ENCODE results near the gene ARAP3. TPM values are rescaled to one million over a fixed set of nuclear protein-coding genes. Genes with fewer than 3 reads are reported as not detected.

ARAP3 gene
- total RNA-seq, 1 experiment from 2014 or later: 27.6 TPM

DNA sequence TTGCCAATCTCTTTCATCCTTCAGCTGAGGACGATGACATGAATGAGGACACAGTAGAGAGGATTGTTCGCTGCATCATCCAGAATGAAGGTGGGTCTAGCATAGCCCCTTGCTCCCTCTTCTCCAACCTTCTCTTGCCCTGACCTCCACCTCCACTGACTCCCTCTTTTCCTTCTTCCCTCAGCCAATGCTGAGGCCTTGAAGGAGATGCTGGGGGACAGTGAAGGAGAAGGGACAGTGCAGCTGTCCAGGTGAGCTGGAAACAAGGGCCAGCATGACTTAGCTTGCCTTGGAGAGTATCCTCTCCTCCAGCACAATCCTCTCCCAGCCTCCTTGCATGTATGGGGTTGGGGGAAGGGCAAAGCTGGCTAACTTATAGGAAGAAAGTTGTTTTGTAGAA, 43.3 kb downstream of the ARAP3 start:
- Histone ChIP-seq H3K9ac (ENCODE audit: extremely low read depth, insufficient read length, low read length) (no peak overlapping the region), H4K5ac (ENCODE audit: insufficient read length, low read depth, low read length) (no peak overlapping the region), H2AK5ac (ENCODE audit: insufficient read length, low read length) (no peak overlapping the region), H3K9me3 (ENCODE audit: control insufficient read depth, low read depth, low read length) (no peaks in the 10 kb centered on the region), H2BK120ac (ENCODE audit: low read depth, low read length, poor library complexity, severe bottlenecking) (no peak overlapping the region), H4K91ac (ENCODE audit: insufficient read length, low read depth, low read length) (no peak overlapping the region), H4K20me1 (ENCODE audit: control insufficient read depth, insufficient read depth, insufficient read length) (no peaks in the 10 kb centered on the region), H3K4me1 (ENCODE audit: insufficient read depth, low read length) (peaks cover 4% of the 10 kb centered on the region; the same call in 1 of the 2 replicates), H3K14ac (ENCODE audit: insufficient read depth, low read length) (no peak overlapping the region), H3K27me3 (ENCODE audit: insufficient read depth, low read length) (no peaks in the 10 kb centered on the region), H3K23me2 (ENCODE audit: insufficient read length, low read depth, low read length, poor library complexity, severe bottlenecking) (peaks cover 14% of the 10 kb centered on the region), H2BK12ac (ENCODE audit: insufficient read length, low read depth, low read length) (no peak overlapping the region), H3K79me2 (ENCODE audit: insufficient read depth, low read length) (peaks cover 10% of the 10 kb centered on the region; the same call in 1 of the 2 replicates), H3K18ac (ENCODE audit: insufficient read length, low read depth, low read length) (no peak overlapping the region), H3K4ac (ENCODE audit: low read depth, low read length) (no peak overlapping the region), H3K4me2 (ENCODE audit: insufficient read depth, insufficient read length, low read length) (no peak overlapping the region), H3K23ac (ENCODE audit: insufficient read length, low read depth, low read length) (no peak overlapping the region), H2BK20ac (ENCODE audit: low read depth, low read length, poor library complexity, severe bottlenecking) (no peak overlapping the region), H2BK15ac (ENCODE audit: low read depth, low read length) (no peak overlapping the region), H3T11ph (ENCODE audit: low read length) (no peak overlapping the region), H2AFZ (ENCODE audit: low read length) (no peak overlapping the region), H4K8ac (replicated peaks; ENCODE audit: insufficient read length, low read depth, low read length) (no peak overlapping the region), H3K56ac (ENCODE audit: insufficient read length, low read depth, low read length) (no peak overlapping the region), H3K79me1 (ENCODE audit: insufficient read depth, low read depth, low read length, poor library complexity, severe bottlenecking) (peaks cover 7% of the 10 kb centered on the region), H2BK5ac (ENCODE audit: insufficient read length, low read length) (no peak overlapping the region), H3K27ac (ENCODE audit: insufficient read length, low read depth, low read length) (no peak overlapping the region)
- peaks cover 16 to 27% (median 25%) of the 10 kb centered on the region in 3 experiments; a peak in 6 of 7 replicates for H3K36me3 Mint-ChIP-seq (ENCODE audit: insufficient read depth in 1 of 3, low read depth in 3 of 3)
- H3K4me3 Mint-ChIP-seq: peak overlapping the region in 1 of 2 experiments; percentile 96; a peak in 1 of 5 replicates
- no peaks in the 10 kb centered on the region; a peak in 1 of 5 replicates for H3K9me3 Mint-ChIP-seq
- H3K4me1 Mint-ChIP-seq: peaks cover 22 to 28% of the 10 kb centered on the region in 2 experiments
- DNase-seq: no peak
- no CpG with 5 or more reads among the region's 2 CpGs for WGBS (ENCODE audit: extremely low coverage, insufficient read length, low lambda C conversion rate)
- H3K27ac Mint-ChIP-seq: no peak overlapping the region
- H3K27me3 Mint-ChIP-seq (ENCODE audit: low read depth): peaks cover 2% of the 10 kb centered on the region
- TF ChIP-seq, protein P1, sequence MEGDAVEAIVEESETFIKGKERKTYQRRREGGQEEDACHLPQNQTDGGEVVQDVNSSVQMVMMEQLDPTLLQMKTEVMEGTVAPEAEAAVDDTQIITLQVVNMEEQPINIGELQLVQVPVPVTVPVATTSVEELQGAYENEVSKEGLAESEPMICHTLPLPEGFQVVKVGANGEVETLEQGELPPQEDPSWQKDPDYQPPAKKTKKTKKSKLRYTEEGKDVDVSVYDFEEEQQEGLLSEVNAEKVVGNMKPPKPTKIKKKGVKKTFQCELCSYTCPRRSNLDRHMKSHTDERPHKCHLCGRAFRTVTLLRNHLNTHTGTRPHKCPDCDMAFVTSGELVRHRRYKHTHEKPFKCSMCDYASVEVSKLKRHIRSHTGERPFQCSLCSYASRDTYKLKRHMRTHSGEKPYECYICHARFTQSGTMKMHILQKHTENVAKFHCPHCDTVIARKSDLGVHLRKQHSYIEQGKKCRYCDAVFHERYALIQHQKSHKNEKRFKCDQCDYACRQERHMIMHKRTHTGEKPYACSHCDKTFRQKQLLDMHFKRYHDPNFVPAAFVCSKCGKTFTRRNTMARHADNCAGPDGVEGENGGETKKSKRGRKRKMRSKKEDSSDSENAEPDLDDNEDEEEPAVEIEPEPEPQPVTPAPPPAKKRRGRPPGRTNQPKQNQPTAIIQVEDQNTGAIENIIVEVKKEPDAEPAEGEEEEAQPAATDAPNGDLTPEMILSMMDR (conservative IDR thresholded peaks at IDR 0.05): no peak

Measured in H9 (cell line).